Sigmoid colon (tissue), 7 donors: Measurements from ENCODE around the gene EP300. TPM values are rescaled to one million over a fixed set of nuclear protein-coding genes. Genes with fewer than 3 reads are reported as not detected.

Source experiments
- DNase-seq: peaks from one replicate; pipeline ENCODE4 v3.0.0-alpha.2; 2019
- H3K27ac ChIP-seq, 4 donors: fragments of 200-600 bp; sonication (generic); one replicate each; pipeline ENCODE4 v1.5.1; 2016 to 2019; ENCODE audit warnings: mild to moderate bottlenecking in 1 of 4
- H3K27me3 ChIP-seq, 3 donors: fragments of 200-600 bp; sonication (generic); one replicate each; pipeline ENCODE4 v1.5.1; 2019; ENCODE audit warnings: mild to moderate bottlenecking in 1 of 3
- H3K36me3 ChIP-seq, 4 donors: fragments of 200-600 bp; sonication (generic); one replicate each; pipeline ENCODE4 v1.5.1; 2016 to 2019
- H3K4me1 ChIP-seq, 4 donors: fragments of 200-600 bp; sonication (generic); one replicate each; pipeline ENCODE4 v1.5.1; 2017 to 2019
- H3K4me3 ChIP-seq, 4 donors: fragments of 200-600 bp; sonication (generic); one replicate each; pipeline ENCODE4 v1.5.1; 2017 to 2019; ENCODE audit warnings: mild to moderate bottlenecking in 2 of 4, moderate library complexity in 1 of 4
- H3K9me3 ChIP-seq, 4 donors: fragments of 200-600 bp in 3 of 4; sonication (generic) in 3 of 4; one replicate each; pipeline versions ENCODE4 v1.5.1 to v1.6.1; 2013 to 2019
- CTCF ChIP-seq, 4 experiments: fragments of 450-650 bp in 3 of 4; fragments of 200-600 bp in 1 of 4; IDR thresholded peaks; one replicate each; pipeline ENCODE4 v1.5.1; 2016 to 2019; ENCODE audit warnings: antibody characterized with exemption in 4 of 4, mild to moderate bottlenecking in 3 of 4, moderate library complexity in 2 of 4
- EP300 ChIP-seq, 4 donors: sonication (generic); formaldehyde crosslinking; IDR thresholded peaks; one replicate each; pipeline ENCODE4 v1.6.1; 2017; ENCODE audit warnings: antibody characterized with exemption in 4 of 4
- POLR2A ChIP-seq, 2 donors: fragments of 450-650 bp; IDR thresholded peaks; one replicate each; pipeline ENCODE4 v1.6.1; 2016; ENCODE audit warnings: antibody characterized with exemption in 2 of 2, mild to moderate bottlenecking in 2 of 2, moderate library complexity in 2 of 2
- POLR2AphosphoS5 ChIP-seq, 4 donors: sonication (generic); formaldehyde crosslinking; IDR thresholded peaks; one replicate each; pipeline ENCODE4 v1.6.1; 2017; ENCODE audit warnings: antibody characterized with exemption in 4 of 4
- WGBS, 2 donors: extraction: QIAGEN DNeasy Blood & Tissue Kit; methylation state at CpG; one replicate each; pipeline ENCODE4 v1.1.7; 2013; 5-methylcytosine and 5-hydroxymethylcytosine counted together
- intact Hi-C: fragments of 100-400 bp; cut with DNase I; formaldehyde crosslinking; loops from one replicate; pipeline ENCODE4 v1.15.1; 2023
- polyA plus RNA-seq, 3 donors: library from polyadenylated mRNA; stranded (reverse); fragments of 200-250 nt; gene quantifications; one replicate each; pipeline ENCODE4 v1.2.3, GENCODE V29; 2013
- total RNA-seq, 4 donors: library from RNA; depleted of rRNA; stranded (reverse); fragments of >200 nt; gene quantifications; one replicate each; pipeline ENCODE4 v1.1.0, GENCODE V29; 2016
- donor health status: healthy with polysubstance abuse.
- donor health status: Bipolar disorder and iron deficiency.
- donor health status: healthy.

EP300 gene
- total and polyA plus RNA-seq, 7 donors: 6.0 to 109 (median 59.6) TPM

DNA sequence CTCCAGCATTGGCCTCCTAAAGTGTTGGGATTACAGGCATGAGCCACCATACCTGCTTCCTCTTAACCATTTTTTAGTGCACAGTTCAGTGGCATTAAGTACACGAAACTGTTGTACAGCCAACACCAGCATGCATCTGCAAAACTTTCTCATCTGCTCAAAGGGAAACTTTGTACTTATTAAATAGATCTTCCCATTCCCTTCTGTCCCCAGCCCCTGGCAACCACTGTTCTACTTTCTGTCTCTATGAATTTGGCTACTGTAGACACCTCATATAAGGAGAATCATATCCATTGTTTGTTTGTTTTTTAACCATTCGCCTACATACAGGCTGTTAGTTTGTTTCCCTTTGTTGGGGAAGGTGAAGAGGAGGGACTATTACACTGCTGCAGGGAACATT is 6.5 kb upstream of the EP300 start:
- Histone ChIP-seq H3K36me3 (no peaks in the 10 kb centered on the region), H3K4me3 (no peak overlapping the region), H3K27me3 (no peaks in the 10 kb centered on the region), H3K9me3 (no peaks in the 10 kb centered on the region), H3K27ac (no peak overlapping the region), H3K4me1 (peaks cover 0 to 5% (median 3%) of the 10 kb centered on the region in 4 donors)
- intact Hi-C loops: no loop called here
- 50 to 81% methylated on average over 2 of the region's 2 CpGs for WGBS, 2 donors
- DNase-seq: no peak
- TF ChIP-seq POLR2A (IDR thresholded peaks at IDR 0.05): no peak
- TF ChIP-seq POLR2AphosphoS5 (IDR thresholded peaks at IDR 0.05): no peak
- TF ChIP-seq CTCF (IDR thresholded peaks at IDR 0.05): no peak
- no peak for TF ChIP-seq EP300 (IDR thresholded peaks at IDR 0.05)

DNA sequence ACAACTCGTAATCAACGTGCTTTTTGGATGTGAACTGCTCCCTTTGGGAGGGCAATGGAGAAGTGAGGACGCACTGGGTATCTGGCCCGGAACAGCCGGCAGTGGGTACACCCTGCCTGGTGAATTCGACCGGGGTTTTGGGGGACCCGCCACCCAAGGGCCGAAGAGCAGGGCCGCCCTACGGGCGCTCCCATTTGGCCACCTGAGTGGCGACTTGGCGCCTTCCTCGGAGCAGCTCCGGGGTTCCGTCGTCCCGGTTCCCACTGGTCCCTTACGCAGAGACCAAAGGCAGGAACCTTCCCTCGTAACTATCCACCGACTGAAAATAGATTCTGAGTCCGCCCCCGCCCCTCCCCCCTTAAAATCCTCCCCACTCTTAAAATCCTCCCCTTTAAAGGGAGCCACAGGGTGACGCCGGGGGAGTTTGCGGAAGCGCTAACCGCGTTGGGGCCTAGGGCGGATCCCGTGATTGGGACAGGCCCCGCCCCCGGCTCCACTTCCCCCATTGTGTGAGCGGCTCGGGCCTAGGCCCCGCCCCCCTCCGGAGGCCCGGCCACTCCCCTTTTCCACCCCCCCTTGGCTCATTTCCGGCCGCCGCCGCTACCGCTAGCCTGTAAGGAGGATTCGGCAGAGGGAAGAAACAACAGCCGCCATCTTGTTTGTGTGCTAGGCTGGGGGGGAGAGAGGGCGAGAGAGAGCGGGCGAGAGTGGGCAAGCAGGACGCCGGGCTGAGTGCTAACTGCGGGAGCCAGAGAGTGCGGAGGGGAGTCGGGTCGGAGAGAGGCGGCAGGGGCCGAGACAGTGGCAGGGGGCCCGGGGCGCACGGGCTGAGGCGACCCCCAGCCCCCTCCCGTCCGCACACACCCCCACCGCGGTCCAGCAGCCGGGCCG is 1.0 kb upstream of the EP300 start:
- Histone ChIP-seq H3K27ac (peak overlapping the region; percentile 98 to 100 (median 100)), H3K27me3 (no peaks in the 10 kb centered on the region), H3K36me3 (no peaks in the 10 kb centered on the region), H3K4me3 (peak overlapping the region; percentile 88 to 100 (median 94)), H3K9me3 (no peaks in the 10 kb centered on the region), H3K4me1 (peaks cover 0 to 41% (median 28%) of the 10 kb centered on the region in 4 donors)
- peak; percentile 100 for DNase-seq
- intact Hi-C loops: loop anchor here (1.0 to 5.0 kb wide), 4 partner anchors 43 to 140 kb away; partner anchors contain the start of genes L3MBTL2 and RBX1
- 0% methylated on average over 67 of the region's 67 CpGs for WGBS, 2 donors
- TF ChIP-seq CTCF (IDR thresholded peaks at IDR 0.05): no peak
- peak; percentile 83 for TF ChIP-seq POLR2A (IDR thresholded peaks at IDR 0.05)
- TF ChIP-seq EP300 (IDR thresholded peaks at IDR 0.05): peak in 1 of 4 donors; percentile 50
- peak; percentile 87 to 95 (median 90) for TF ChIP-seq POLR2AphosphoS5 (IDR thresholded peaks at IDR 0.05)

GRCh38 chr22:41092847-41093411 is 537 bp downstream of the EP300 start:
- 0% methylated on average over 31 of the region's 31 CpGs for WGBS, 2 donors
- H3K27ac ChIP-seq: peak overlapping the region; percentile 98 to 100 (median 100)
- peaks cover 0 to 54% (median 44%) of the 10 kb centered on the region in 4 donors for H3K4me1 ChIP-seq
- no peaks in the 10 kb centered on the region for H3K27me3 ChIP-seq
- no peaks in the 10 kb centered on the region for H3K36me3 ChIP-seq
- DNase-seq: no peak
- intact Hi-C loops: loop anchor here (5.0 kb wide), 1 partner anchor 114 kb away; the partner anchor contains the start of gene L3MBTL2
- TF ChIP-seq CTCF (IDR thresholded peaks at IDR 0.05): no peak
- TF ChIP-seq EP300 (IDR thresholded peaks at IDR 0.05): no peak
- TF ChIP-seq POLR2A (IDR thresholded peaks at IDR 0.05): no peak
- H3K4me3 ChIP-seq: peak overlapping the region; percentile 88 to 100 (median 94)
- no peaks in the 10 kb centered on the region for H3K9me3 ChIP-seq

GRCh38 chr22:41094041-41094593 is 1.7 kb downstream of the EP300 start:
- WGBS, 2 donors: 1 to 2% methylated on average over 5 of the region's 5 CpGs
- no peak for TF ChIP-seq CTCF (IDR thresholded peaks at IDR 0.05)
- TF ChIP-seq POLR2AphosphoS5 (IDR thresholded peaks at IDR 0.05): no peak
- TF ChIP-seq POLR2A (IDR thresholded peaks at IDR 0.05): no peak
- no peak for TF ChIP-seq EP300 (IDR thresholded peaks at IDR 0.05)
- intact Hi-C loops: loop anchor here (5.0 kb wide), 1 partner anchor 113 kb away; the partner anchor contains the start of gene L3MBTL2
- Histone ChIP-seq H3K36me3 (no peaks in the 10 kb centered on the region), H3K9me3 (no peaks in the 10 kb centered on the region), H3K27ac (peak overlapping the region in 3 of 4 donors; percentile 100), H3K4me1 (peaks cover 0 to 65% (median 53%) of the 10 kb centered on the region in 4 donors), H3K27me3 (no peaks in the 10 kb centered on the region), H3K4me3 (peak overlapping the region; percentile 88 to 100 (median 94))
- DNase-seq: no peak
